GM18909 (cell line): ENCODE data around the gene TRAK1.
"Not testable (repeated sequence)": the region's sequence is repeated elsewhere in the genome, so short reads cannot be mapped to it uniquely, and the experiment has no call there.

ENCODE experiments used
- ATAC-seq: cut with Tn5 transposase; IDR thresholded peaks from one replicate; pipeline ENCODE4 v1.9.1; 2021; ENCODE audit warnings: mild to moderate bottlenecking; ENCODE audit not compliant: unreplicated experiment, poor library complexity

TRAK1 gene

GRCh38 chr3:42090973-42091731, at the start of gene TRAK1:
TRAK1 (plus strand) TSS chr3:42091357; CDS start chr3:42091470, 113 bp downstream.
- no peak for ATAC-seq

- ATAC-seq, result no peak
Measured at GRCh38 chr3:42042747-42043098, 48.4 kb upstream of the TRAK1 start.

GRCh38 chr3:42043099-42043813, 47.9 kb upstream of the TRAK1 start:
- no peak for ATAC-seq

- ATAC-seq, result no peak
Measured at GRCh38 chr3:42045708-42046243, 45.4 kb upstream of the TRAK1 start.

- ATAC-seq, result not testable (repeated sequence)
Measured at GRCh38 chr3:42048526-42048925, 42.6 kb upstream of the TRAK1 start.

- no peak for ATAC-seq
Measured at GRCh38 chr3:42050126-42050525, 41.0 kb upstream of the TRAK1 start.

GRCh38 chr3:42051384-42052131, 39.6 kb upstream of the TRAK1 start:
- ATAC-seq, result no peak

GRCh38 chr3:42052132-42052483, 39.0 kb upstream of the TRAK1 start:
- ATAC-seq, result no peak

- no peak for ATAC-seq
Measured at GRCh38 chr3:42052484-42053351, 38.4 kb upstream of the TRAK1 start.

- ATAC-seq, result no peak
Measured at GRCh38 chr3:42053476-42053875, 37.7 kb upstream of the TRAK1 start.

- ATAC-seq, result no peak
Measured at GRCh38 chr3:42055291-42055690, 35.9 kb upstream of the TRAK1 start.

- ATAC-seq, result no peak
Measured at GRCh38 chr3:42056840-42057239, 34.3 kb upstream of the TRAK1 start.

- ATAC-seq, result peak; percentile 75
Measured at GRCh38 chr3:42057561-42058211, 33.5 kb upstream of the TRAK1 start.

- ATAC-seq, result no peak
Measured at GRCh38 chr3:42061025-42061712, 30.0 kb upstream of the TRAK1 start.

GRCh38 chr3:42061713-42062380, 29.3 kb upstream of the TRAK1 start:
- ATAC-seq, result no peak

GRCh38 chr3:42062464-42062863, 28.7 kb upstream of the TRAK1 start:
- no peak for ATAC-seq

GRCh38 chr3:42063888-42064287, 27.3 kb upstream of the TRAK1 start:
- ATAC-seq, result no peak

GRCh38 chr3:42066516-42067181, 24.5 kb upstream of the TRAK1 start:
- ATAC-seq, result peak; percentile 35
